ENCODE data around the gene MEN1.

MEN1 gene

GRCh38 chr11:64765851-64766665 is 44.3 kb downstream of the MEN1 start:
- no peak for DNase-seq
- TF ChIP-seq GATA1 (IDR thresholded peaks at IDR 0.05; ENCODE audit: low read depth, low read length): no peak
- no peak for TF ChIP-seq POLR2A (IDR thresholded peaks at IDR 0.05; ENCODE audit: low read length)

DNA sequence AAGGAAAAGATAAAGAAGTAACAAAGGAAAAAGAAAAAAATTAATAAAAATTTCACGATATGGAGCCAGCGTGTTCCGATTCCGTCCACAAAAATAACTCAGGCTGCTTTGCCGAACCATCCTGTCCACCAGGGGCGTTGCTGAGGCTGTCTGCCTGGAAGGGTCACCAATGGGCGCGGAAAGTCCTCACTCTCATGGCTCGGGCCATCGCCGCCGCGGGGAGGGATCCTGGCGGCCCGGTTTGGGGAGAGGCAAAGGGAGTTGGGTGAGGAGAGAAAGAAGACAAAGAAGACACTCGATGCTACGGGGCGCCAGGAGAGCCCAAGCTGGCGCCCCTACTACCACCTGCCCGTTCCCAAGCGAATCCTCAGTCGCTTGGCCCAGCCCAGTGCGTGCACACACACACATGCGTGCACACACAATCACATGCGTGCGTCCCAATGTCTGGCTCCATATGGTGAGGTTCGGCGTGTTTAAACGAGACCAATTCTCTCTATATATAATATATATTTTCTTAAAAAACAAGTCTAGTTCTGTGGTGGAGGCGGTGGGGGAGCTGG is 45.0 kb downstream of the MEN1 start:
- DNase-seq: no peak
- TF ChIP-seq POLR2A (IDR thresholded peaks at IDR 0.05; ENCODE audit: low read length): no peak

GRCh38 chr11:64764753-64765152 is 45.6 kb downstream of the MEN1 start:
- DNase-seq: no peak
- TF ChIP-seq GATA1 (IDR thresholded peaks at IDR 0.05; ENCODE audit: low read depth, low read length): no peak
- TF ChIP-seq POLR2A (IDR thresholded peaks at IDR 0.05; ENCODE audit: low read length): no peak

DNA sequence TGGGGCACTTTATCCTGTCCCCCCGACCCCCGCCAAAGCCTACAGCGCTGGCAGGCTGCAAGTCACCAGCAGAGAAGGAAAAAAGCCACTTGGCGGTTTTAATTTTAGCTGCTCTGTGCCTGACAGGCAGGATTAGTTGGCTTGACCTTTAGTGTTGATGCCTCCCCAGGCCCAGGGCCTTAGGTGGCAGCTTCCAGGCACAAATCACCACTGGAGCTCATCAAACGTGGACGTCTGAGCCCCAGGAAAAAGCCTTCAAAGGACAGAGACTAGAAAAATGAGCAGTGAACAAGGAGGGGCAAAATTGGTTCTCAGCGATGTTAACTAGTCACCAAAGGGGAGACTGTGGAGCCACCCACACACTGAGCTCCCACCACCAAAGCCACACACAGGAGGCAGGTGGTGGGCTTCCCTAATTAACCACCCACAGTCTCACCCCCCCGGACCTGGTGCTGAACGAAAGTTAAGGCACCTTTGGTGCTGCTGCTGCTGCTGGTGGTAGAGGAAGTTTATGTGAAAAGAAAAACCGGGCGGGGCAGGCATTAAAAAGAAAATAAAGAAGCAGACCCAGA is 46.2 kb downstream of the MEN1 start:
- no peak for TF ChIP-seq POLR2A (IDR thresholded peaks at IDR 0.05; ENCODE audit: low read length)
- TF ChIP-seq GATA1 (IDR thresholded peaks at IDR 0.05; ENCODE audit: low read depth, low read length): no peak
- DNase-seq: no peak

DNA sequence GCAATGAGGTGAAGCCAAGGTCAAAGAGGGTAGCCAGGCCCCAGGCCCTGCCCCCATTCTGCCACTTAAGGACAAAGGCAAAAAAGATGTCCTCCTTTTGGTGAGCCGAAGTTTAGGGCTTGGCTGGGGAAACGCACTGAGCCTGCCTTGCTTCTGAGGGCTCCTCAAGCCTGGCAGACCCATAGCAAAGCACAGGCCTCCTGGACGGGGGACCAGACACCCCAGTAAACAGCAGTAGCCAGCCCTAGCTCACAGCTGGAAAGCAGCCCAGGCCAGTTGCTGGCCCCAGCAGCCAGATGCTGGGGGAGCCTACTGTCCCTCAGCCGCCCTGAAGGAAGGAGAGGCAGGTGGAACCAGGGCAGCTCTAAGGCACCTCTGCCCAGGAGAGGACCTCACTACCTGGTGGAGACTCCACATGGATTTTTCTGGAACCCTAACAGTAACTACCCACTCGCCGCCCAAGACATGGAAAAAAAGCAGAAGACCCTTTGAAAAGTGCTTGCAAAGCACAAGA is 46.8 kb downstream of the MEN1 start:
- DNase-seq: no peak
- TF ChIP-seq GATA1 (IDR thresholded peaks at IDR 0.05; ENCODE audit: low read depth, low read length): no peak
- no peak for TF ChIP-seq POLR2A (IDR thresholded peaks at IDR 0.05; ENCODE audit: low read length)

- TF ChIP-seq GATA1 (IDR thresholded peaks at IDR 0.05; ENCODE audit: low read depth, low read length) (no peak), POLR2A (IDR thresholded peaks at IDR 0.05; ENCODE audit: low read length) (no peak)
- DNase-seq: no peak
These were observed 47.5 kb downstream of the MEN1 start for GRCh38 chr11:64762674-64763525.

DNA sequence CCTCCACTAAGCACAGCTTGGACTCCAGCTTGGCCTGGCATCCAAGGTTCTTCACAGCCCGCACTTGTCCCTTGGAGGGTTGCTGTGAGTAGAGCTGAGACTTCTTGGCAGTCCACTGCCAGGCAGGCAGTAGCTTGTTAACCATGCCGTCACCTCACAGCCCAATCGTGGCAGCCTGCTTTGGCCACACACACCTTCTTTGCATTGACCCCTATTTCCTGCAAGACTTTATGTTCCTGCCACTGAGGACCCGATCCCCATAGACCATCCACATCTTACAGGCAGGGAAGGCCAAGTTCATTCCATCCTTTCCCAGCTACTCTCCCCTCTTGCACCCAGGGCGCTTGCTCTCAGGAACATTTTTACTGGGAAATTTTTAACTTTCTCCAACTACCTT is 48.1 kb downstream of the MEN1 start:
- DNase-seq: no peak
- TF ChIP-seq POLR2A (IDR thresholded peaks at IDR 0.05; ENCODE audit: low read length) (peak; percentile 18), GATA1 (IDR thresholded peaks at IDR 0.05; ENCODE audit: low read depth, low read length) (no peak)

DNA sequence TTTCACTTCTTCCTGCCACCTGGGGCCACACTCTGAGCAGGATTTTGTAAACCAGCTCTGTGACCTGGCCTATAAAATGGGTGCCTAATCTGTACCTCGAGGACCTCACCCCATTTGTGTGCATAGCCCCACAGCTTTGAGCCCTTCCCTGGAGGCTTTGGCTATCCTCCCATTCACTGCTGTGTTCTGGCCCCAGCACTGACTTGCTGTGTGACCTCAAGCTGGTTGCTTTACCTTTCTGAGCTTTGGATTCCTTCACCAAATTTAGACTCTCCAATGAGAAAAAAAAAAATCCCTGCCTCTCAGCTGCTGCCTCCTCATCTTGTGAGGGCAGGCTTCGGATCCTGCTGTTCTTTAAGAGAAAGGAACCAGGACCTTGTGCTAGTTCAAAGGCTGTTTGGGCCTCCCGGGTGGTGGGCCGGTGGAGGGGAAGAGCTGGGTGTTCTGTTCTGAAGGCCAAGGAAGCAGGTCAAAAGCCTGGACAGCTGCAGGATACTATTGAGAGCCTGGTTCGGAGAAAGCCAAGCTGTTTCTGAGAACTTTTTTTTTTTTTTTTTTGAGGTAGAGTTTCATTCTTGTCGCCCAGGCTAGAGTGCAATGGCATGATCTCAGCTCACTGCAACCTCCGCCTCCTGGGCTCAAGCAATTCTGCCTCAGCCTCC is 49.5 kb downstream of the MEN1 start:
- TF ChIP-seq GATA1 (IDR thresholded peaks at IDR 0.05; ENCODE audit: low read depth, low read length): no peak
- TF ChIP-seq POLR2A (IDR thresholded peaks at IDR 0.05; ENCODE audit: low read length): no peak
- DNase-seq: no peak

DNA sequence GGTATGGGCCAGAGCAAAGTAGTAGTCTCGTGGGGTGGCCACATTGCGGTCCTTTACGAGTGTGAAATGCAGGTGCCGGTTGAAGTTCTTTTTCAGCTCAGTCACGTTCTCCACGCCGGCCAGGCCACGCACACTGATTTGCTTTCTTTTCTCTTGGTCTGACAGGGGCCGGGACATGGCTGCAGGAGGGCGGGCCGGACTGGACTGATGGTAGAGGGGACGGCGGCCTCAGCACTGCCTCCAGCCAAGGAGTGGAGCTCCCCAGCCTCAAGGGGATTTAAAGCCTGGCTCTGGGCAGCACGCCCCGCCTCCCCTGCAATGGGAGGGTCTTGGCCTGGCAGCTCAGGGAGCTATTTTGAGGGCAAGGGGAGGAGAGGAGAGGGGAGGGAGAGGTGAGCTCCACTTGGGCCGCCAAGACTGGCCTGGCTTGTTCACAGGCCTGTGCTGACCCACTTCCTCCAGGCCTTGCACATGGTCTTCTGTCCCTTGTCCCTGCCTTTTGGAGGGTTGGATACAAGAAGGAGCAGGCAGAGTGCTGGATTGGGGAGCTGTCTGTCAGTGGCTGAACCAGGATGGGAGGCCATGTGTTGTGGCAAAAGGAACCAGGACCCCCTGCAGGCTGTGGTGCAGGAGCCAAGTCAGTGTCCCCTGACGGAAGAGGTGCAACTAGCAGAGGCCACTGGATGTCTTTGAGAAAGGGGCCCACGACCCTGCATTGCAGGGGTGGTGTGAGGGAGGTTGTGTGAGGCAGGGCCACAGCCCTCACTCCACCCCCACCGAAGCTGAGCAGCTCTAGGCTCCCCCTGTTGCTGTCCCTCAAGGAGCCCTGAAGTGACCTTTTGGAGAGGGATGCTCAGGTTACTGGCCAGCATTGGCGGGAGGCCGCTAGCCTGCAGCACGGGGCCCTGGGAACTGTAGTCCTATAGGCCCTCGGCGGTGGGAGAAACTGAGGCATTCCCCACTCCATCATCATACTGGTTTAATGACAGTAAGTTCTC is 50.3 kb downstream of the MEN1 start, which contains the start of gene PYGM:
Gene PYGM (minus strand): TSS at position 253 of the 998 bp plus-strand sequence. CDS start 76 bp downstream, at position 177.
- TF ChIP-seq POLR2A (IDR thresholded peaks at IDR 0.05; ENCODE audit: low read length) (no peak), GATA1 (IDR thresholded peaks at IDR 0.05; ENCODE audit: low read depth, low read length) (no peak)
- no peak for DNase-seq

GRCh38 chr11:64759131-64759721 is 51.1 kb downstream of the MEN1 start:
- no peak for DNase-seq
- TF ChIP-seq POLR2A (IDR thresholded peaks at IDR 0.05; ENCODE audit: low read length) (no peak), GATA1 (IDR thresholded peaks at IDR 0.05; ENCODE audit: low read depth, low read length) (no peak)

GRCh38 chr11:64758330-64759079 is 51.8 kb downstream of the MEN1 start:
- no peak for TF ChIP-seq POLR2A (IDR thresholded peaks at IDR 0.05; ENCODE audit: low read length)
- TF ChIP-seq GATA1 (IDR thresholded peaks at IDR 0.05; ENCODE audit: low read depth, low read length): no peak
- no peak for DNase-seq

Data from erythroblast (primary cell).